ENCODE measurements around the gene SYNPR.

DNA sequence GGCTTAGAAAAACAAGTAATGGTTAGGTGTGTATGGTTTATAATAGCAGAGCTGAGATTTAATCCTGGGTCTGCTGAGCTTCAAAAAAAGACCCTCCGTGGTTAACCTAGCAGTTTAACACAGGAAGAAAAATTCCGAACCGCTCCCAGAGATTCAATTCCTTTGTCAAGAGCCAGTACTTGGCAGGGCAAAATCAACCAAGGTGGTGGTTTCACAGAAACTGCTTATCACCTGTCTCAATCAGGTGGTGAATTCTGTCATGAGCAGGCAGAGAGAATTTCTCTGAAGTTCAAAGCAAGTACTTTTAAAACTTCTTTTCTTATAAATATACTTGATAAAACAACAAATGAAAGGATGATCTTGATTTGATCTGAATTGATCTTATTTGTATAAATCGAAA is 17.2 kb downstream of the SYNPR start:
- no peak for TF ChIP-seq CTCF (conservative IDR thresholded peaks at IDR 0.05; ENCODE audit: low read depth, low read length)
- no peak for TF ChIP-seq EZH2 (IDR thresholded peaks at IDR 0.05; ENCODE audit: low read length, unreplicated experiment)

Measured in PC-3 (cell line).